Mucosa of stomach (tissue), 1 donor: ENCODE data around the gene ELOVL5.
"Not testable (repeated sequence)": the region's sequence is repeated elsewhere in the genome, so short reads cannot be mapped to it uniquely, and the experiment has no call there.

ENCODE experiments used
- H3K27me3 ChIP-seq: one replicate; pipeline ENCODE4 v1.7.0; 2013; ENCODE audit warnings: mild to moderate bottlenecking, low read length; ENCODE audit not compliant: control insufficient read depth, insufficient read depth
- H3K36me3 ChIP-seq: one replicate; pipeline ENCODE4 v1.7.0; 2013; ENCODE audit warnings: low read length; ENCODE audit not compliant: control insufficient read depth, insufficient read depth
- H3K4me1 ChIP-seq: one replicate; pipeline ENCODE4 v1.7.0; 2013; ENCODE audit warnings: mild to moderate bottlenecking, low read length; ENCODE audit not compliant: control insufficient read depth, insufficient read depth
- H3K4me3 ChIP-seq: one replicate; pipeline ENCODE4 v1.7.0; 2013; ENCODE audit warnings: low read length
- H3K9ac ChIP-seq: one replicate; pipeline ENCODE4 v1.7.0; 2013; ENCODE audit warnings: mild to moderate bottlenecking, low read length, moderate library complexity
- H3K9me3 ChIP-seq: one replicate; pipeline ENCODE4 v1.7.0; 2013; ENCODE audit warnings: mild to moderate bottlenecking, low read length, moderate library complexity; ENCODE audit not compliant: control insufficient read depth
- donor health status: Pancreatic carcinoma.

Gene ELOVL5

DNA sequence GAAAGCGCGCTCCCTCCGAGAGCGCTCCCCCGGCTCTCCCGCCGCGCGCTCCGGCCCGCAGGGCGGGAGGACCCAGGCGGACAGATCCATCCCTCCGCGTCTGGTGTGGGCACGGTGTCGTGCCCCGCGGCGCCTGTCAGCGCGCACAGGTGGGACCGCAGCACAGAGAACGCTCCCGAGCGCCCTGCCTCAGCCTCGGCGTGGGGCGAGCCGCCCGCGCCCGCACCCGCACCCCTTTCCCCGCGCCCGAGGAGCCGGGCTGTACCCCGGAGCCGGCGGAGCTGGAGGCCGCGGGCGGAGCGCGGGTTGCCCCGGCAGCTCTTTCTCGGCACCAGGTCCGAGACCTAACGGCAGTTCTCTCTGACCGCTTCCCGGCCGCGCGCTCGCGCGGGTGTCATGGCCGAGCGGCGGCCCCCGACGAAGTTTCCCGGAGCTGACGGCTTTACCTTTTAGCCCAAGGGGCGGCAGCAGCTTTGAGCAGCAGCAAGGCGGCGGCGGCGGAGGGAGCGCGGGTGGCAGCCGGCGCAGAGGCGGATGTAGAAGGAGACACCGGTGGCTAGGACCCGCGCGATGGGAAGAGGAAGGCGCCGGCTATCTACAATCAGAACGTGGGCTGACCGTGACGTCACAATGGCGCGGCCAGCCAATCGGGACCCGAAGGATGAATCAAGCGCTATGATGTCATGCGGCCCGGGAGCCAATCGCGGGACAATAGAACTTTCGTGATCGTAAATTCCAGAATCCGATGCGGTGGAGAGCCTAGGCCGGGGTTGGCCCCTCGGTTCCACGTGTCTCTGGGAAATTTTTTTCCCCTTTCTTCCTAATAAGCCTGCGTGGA, at the start of gene ELOVL5:
Gene ELOVL5, minus strand, starts transcription at position 580 of the 838 bp plus-strand sequence. CDS start 53,251 bp downstream, outside the sequence.
- H3K9me3 ChIP-seq: no peaks in the 10 kb centered on the region
- H3K27me3 ChIP-seq: peaks cover 32% of the 10 kb centered on the region
- H3K9ac ChIP-seq: peak within 1 kb of the TSS; percentile 72
- peaks cover 8% of the 10 kb centered on the region for H3K4me1 ChIP-seq
- H3K36me3 ChIP-seq: no peaks in the 10 kb centered on the region
- H3K4me3 ChIP-seq: peak within 1 kb of the TSS; percentile 60

GRCh38 chr6:53397283-53397682, 48.5 kb upstream of the ELOVL5 start:
- Histone ChIP-seq H3K4me1 (no peaks in the 10 kb centered on the region), H3K27me3 (no peaks in the 10 kb centered on the region), H3K9ac (no peak overlapping the region), H3K36me3 (no peaks in the 10 kb centered on the region), H3K9me3 (no peaks in the 10 kb centered on the region), H3K4me3 (no peak overlapping the region)

DNA sequence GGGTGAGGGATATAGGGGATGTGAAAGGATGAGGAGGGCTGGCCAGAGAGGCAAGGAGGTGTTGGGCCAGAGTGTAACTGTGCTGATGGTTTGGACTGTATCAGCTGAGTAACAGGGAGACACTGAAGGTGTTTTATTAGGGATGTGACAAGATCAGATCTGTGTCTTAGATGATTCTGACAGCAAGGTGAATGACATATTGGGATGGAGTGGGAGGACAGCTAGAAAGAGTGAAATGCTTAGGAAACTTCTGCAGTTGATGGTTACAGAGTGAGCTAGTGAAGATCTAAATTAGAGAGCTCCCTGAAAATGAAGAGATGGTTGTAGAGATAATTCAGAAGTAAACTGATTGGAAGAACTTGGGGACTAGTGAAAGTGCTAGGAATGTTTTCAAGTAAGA, 47.2 kb upstream of the ELOVL5 start:
- H3K27me3 ChIP-seq: no peaks in the 10 kb centered on the region
- no peaks in the 10 kb centered on the region for H3K4me1 ChIP-seq
- H3K36me3 ChIP-seq: no peaks in the 10 kb centered on the region
- no peak overlapping the region for H3K4me3 ChIP-seq
- H3K9me3 ChIP-seq: no peaks in the 10 kb centered on the region
- H3K9ac ChIP-seq: no peak overlapping the region

DNA sequence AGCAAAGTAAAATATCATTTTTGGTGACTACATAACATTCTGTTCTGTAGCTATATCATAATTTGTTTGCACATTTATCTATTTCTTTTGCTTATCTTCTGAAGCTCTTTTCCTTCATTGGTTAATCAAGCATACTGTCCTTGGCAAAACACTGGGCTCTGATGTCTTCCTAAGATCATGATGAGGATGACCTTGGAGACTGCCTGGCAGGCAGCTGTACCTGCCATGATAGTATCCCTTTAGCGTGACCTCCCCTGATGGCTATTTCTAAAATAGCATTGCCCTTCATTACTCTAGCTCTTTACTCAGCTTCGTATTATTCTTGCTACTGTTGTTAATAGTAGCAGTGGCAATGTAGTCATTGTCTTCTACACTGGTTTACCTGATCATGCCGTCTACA, 46.0 kb upstream of the ELOVL5 start:
- H3K36me3 ChIP-seq: no peaks in the 10 kb centered on the region
- H3K4me3 ChIP-seq: no peak overlapping the region
- H3K4me1 ChIP-seq: no peaks in the 10 kb centered on the region
- no peak overlapping the region for H3K9ac ChIP-seq
- no peaks in the 10 kb centered on the region for H3K27me3 ChIP-seq
- H3K9me3 ChIP-seq: no peaks in the 10 kb centered on the region

DNA sequence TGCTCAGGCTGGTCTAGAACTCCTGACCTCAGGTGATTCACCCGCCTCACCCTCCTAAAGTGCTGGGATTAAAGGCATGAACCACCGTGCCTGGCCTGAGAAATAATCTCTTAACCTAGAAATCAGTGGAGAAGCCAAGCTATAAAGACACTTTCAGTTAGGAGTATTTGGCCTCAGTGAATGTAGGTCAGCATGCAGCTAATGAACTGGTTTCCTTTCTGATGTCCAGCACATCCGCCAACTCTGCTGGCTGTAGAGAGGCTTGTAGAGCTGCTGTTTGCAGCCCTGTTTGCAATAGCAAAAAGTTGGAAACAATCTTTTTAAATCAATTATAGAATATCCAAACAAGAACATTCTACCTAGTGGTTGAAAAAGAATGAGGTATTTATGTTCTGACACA, 42.4 kb upstream of the ELOVL5 start:
- Histone ChIP-seq H3K27me3 (no peaks in the 10 kb centered on the region), H3K36me3 (no peaks in the 10 kb centered on the region), H3K4me1 (no peaks in the 10 kb centered on the region), H3K9me3 (no peaks in the 10 kb centered on the region), H3K4me3 (no peak overlapping the region), H3K9ac (no peak overlapping the region)

DNA sequence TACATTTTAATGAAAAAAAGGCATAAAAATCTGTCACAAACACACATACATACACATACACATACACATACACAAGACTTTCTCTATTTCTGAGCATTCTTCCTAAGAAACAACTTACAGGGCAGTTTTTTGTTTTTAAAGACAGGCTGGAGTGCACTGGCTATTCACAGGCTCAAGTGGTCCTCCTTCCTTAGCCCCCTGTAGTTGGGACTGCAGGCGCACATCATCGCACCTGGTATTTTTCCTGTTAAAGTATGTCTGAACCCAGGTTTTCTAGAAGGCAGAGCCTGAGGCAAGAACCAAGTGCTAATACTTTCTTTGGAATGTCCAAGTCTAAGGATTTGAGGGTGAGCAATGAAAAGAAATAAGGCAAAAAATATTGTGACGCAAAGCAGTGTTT, 41.3 kb upstream of the ELOVL5 start:
- Histone ChIP-seq H3K4me3 (no peak overlapping the region), H3K9me3 (no peaks in the 10 kb centered on the region), H3K4me1 (no peaks in the 10 kb centered on the region), H3K9ac (no peak overlapping the region), H3K36me3 (no peaks in the 10 kb centered on the region), H3K27me3 (no peaks in the 10 kb centered on the region)

DNA sequence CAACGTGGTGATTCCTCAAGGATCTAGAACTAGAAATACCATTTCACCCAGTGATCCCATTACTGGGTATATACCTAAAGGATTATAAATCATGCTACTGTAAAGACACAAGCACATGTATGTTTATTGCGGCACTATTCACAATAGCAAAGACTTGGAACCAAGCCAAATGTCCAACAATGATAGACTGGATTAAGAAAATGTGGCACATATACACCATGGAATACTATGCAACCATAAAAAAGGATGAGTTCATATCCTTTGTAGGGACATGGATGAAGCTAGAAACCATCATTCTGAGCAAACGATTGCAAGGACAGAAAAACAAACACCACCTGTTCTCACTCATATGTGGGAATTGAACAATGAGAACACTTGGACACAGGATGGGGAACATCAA, 39.9 kb upstream of the ELOVL5 start:
- H3K36me3 ChIP-seq, H3K4me1 ChIP-seq, H3K4me3 ChIP-seq, H3K27me3 ChIP-seq, H3K9me3 ChIP-seq, H3K9ac ChIP-seq: not testable (repeated sequence)

DNA sequence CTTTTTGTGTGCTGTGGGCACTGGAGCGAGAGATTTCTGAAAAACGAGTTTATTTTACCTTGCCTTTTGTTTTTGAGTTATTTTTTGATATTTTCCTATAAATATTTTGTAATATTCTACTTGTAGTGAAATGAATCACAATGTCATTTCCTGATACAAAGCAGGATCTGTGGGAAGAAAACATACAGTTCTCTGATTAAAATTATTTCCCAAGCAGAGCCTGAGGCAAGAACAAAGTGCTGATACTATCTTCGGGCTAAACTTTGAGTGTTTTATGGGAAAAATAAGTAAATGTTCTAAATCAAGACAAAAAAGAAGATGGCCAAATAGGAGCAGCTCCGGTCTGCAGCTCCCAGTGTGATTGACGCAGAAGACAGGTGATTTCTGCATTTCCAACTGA, 33.7 kb upstream of the ELOVL5 start:
- Histone ChIP-seq H3K4me1 (no peaks in the 10 kb centered on the region), H3K27me3 (no peaks in the 10 kb centered on the region), H3K36me3 (no peaks in the 10 kb centered on the region), H3K4me3 (no peak overlapping the region), H3K9me3 (no peaks in the 10 kb centered on the region), H3K9ac (no peak overlapping the region)

DNA sequence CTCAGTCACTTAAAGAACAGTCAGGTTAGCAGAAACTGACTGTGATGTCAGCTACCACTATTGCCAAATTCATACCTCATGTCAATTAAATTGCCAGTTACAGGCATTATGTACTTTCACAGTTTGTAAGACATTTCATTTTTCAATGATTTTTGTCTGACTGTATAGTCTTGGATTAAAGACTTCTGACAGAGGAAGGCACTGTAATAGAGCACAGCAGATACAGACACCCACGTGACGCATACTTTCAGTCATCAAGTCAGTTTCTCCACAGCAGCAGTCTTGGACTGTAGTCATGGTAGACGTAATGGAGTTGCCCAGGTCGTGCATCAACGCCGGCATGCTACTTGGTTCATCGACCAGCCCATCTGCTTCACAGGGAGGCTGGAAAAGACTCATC, 29.5 kb upstream of the ELOVL5 start:
- Histone ChIP-seq H3K27me3 (no peaks in the 10 kb centered on the region), H3K4me1 (no peaks in the 10 kb centered on the region), H3K9ac (no peak overlapping the region), H3K36me3 (no peaks in the 10 kb centered on the region), H3K9me3 (no peaks in the 10 kb centered on the region), H3K4me3 (no peak overlapping the region)

DNA sequence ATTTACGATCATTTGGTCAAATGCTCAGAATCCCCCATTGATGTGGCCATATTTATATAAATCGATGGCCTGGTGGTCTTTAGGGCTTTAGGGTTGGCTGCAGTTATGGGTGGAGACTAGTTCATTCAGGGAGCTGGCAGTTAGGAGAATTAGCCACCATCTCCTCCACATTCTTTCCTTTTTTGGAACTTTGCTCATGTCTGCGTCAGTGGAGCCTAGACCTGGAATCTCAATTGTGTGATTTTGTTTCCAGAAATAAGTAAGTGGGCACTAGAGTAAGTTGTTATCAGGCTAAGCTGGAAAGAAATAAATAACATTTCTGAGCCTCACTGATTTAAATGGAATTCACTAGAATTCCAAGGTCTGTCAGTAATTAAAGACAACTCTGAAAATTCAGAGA, 29.0 kb upstream of the ELOVL5 start:
- Histone ChIP-seq H3K4me3 (no peak overlapping the region), H3K9me3 (no peaks in the 10 kb centered on the region), H3K4me1 (no peaks in the 10 kb centered on the region), H3K9ac (no peak overlapping the region), H3K36me3 (no peaks in the 10 kb centered on the region), H3K27me3 (no peaks in the 10 kb centered on the region)

GRCh38 chr6:53377289-53377688, 28.5 kb upstream of the ELOVL5 start:
- Histone ChIP-seq H3K4me3 (no peak overlapping the region), H3K4me1 (no peaks in the 10 kb centered on the region), H3K36me3 (no peaks in the 10 kb centered on the region), H3K9ac (no peak overlapping the region), H3K9me3 (no peaks in the 10 kb centered on the region), H3K27me3 (no peaks in the 10 kb centered on the region)

DNA sequence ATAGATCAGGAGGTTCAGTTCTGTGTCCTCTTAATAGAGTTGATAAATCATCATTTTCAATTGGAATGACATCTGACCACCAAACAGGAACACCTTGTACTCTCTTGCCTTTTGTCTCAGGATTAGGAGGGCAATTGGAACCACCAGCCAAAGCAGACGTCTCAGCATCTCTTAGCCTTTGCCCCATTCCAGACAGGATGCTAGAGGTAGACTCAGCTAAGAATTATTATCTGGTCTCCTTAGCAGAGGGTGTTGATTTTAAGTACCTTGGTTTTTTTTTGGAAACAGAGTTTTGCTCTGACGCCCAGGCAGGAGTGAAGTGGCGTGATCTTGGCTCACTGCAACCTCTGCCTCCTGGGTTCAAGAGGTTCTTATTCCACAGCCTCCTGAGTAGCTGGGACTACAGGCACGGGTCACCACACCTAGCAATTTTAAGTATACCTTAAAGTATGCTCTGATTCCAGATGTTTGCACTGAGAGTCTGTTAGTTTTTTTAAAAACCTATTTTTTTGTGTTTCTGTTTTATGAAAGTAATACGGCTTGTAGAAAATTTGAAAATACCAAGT, 28.0 kb upstream of the ELOVL5 start:
- Histone ChIP-seq H3K27me3 (no peaks in the 10 kb centered on the region), H3K4me3 (no peak overlapping the region)

More for the DNA sequence above, 28.0 kb upstream of the ELOVL5 start:
- Histone ChIP-seq H3K36me3 (no peaks in the 10 kb centered on the region), H3K4me1 (no peaks in the 10 kb centered on the region), H3K9ac (no peak overlapping the region), H3K9me3 (no peaks in the 10 kb centered on the region)
